ENCODE data around the gene SLC4A5.
"Not testable (repeated sequence)": the region's sequence is repeated elsewhere in the genome, so short reads cannot be mapped to it uniquely, and the experiment has no call there.

SLC4A5 gene

GRCh38 chr2:74225698-74226459 lies 117.3 kb downstream of the SLC4A5 start:
- DNase-seq = no peak

- DNase-seq = no peak
These were observed 119.1 kb downstream of the SLC4A5 start for GRCh38 chr2:74223941-74224770.

- DNase-seq = no peak
These were observed 120.9 kb downstream of the SLC4A5 start for GRCh38 chr2:74222300-74222650.

GRCh38 chr2:74221604-74222299 lies 121.5 kb downstream of the SLC4A5 start:
- no peak for DNase-seq

- no peak for DNase-seq
These were observed 122.1 kb downstream of the SLC4A5 start for GRCh38 chr2:74221091-74221490.

- no peak for DNase-seq
These were observed 123.2 kb downstream of the SLC4A5 start for GRCh38 chr2:74219846-74220486.

GRCh38 chr2:74216642-74217041 lies 126.6 kb downstream of the SLC4A5 start:
- no peak for DNase-seq

GRCh38 chr2:74215771-74216170 lies 127.4 kb downstream of the SLC4A5 start:
- not testable (repeated sequence) for DNase-seq

GRCh38 chr2:74212702-74213410 lies 130.4 kb downstream of the SLC4A5 start:
- DNase-seq = no peak

- no peak for DNase-seq
These were observed 137.0 kb downstream of the SLC4A5 start for GRCh38 chr2:74206180-74206688.

GRCh38 chr2:74205596-74205995 lies 137.6 kb downstream of the SLC4A5 start:
- peak; percentile 7 for DNase-seq

- no peak for DNase-seq
These were observed 138.1 kb downstream of the SLC4A5 start for GRCh38 chr2:74205113-74205512.

- no peak for DNase-seq
These were observed 138.8 kb downstream of the SLC4A5 start for GRCh38 chr2:74204436-74204835.

- DNase-seq = no peak
These were observed 141.6 kb downstream of the SLC4A5 start for GRCh38 chr2:74201596-74201995.

GRCh38 chr2:74201196-74201595 lies 142.0 kb downstream of the SLC4A5 start:
- DNase-seq = no peak

- no peak for DNase-seq
These were observed 143.3 kb downstream of the SLC4A5 start for GRCh38 chr2:74199871-74200305.

- no peak for DNase-seq
These were observed 143.9 kb downstream of the SLC4A5 start for GRCh38 chr2:74199275-74199701.

GRCh38 chr2:74198461-74199274 lies 144.5 kb downstream of the SLC4A5 start, which contains the start of gene MTHFD2:
Gene MTHFD2 (plus strand): TSS chr2:74198615. CDS start chr2:74198642, 27 bp downstream.
- DNase-seq = peak; percentile 50

GRCh38 chr2:74198023-74198460 lies 145.2 kb downstream of the SLC4A5 start:
- peak; percentile 97 for DNase-seq

- no peak for DNase-seq
These were observed 146.2 kb downstream of the SLC4A5 start for GRCh38 chr2:74197049-74197448.

GRCh38 chr2:74194799-74195198 lies 148.4 kb downstream of the SLC4A5 start:
- DNase-seq = no peak
